ENCODE results near the gene ATP8A1. TPM values are rescaled to one million over a fixed set of nuclear protein-coding genes. Genes with fewer than 3 reads are reported as not detected.

The ATP8A1 gene
- total RNA-seq, 1 donor from 2014 or later: 14.6 TPM

DNA sequence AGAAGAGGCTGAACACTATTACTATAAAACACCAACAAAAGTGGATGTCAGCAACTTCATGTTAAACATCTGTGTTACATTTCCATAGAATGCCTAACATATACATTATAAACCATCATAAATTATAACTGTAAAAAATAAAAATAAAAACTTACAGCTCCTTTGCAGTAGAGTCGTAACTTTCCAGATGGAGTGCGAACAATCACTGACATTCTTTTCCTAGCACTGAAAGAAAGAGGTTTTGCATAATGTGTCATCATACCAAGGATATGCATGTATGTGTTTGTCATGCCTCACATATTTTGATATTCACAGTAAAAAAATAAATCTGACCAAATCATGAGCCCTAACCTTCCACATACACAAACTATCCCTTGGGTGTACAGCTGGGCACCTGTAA, 113.1 kb downstream of the ATP8A1 start:
- ATAC-seq: no peak
- no peak for DNase-seq (ENCODE audit: missing footprints)
- intact Hi-C loops (cut with DNase I): no loop called here

DNA sequence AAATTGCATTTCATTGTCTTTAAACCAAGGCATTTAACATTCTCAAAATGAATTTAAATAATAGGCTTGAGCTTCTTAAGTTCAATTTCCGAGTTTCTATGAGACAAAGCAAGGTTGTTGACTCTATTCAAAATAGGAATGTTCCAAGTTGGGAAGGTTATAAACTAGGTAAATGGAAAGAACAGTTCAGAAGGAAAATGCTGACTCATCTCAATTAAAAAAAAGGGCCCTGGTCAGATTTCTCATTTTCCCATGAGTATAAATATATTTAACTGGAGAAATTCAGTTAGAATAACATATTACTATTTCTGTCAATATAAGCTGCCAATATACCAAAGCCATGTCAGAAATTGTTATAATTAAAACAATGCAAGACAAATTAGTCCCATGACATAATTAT, 113.8 kb downstream of the ATP8A1 start:
- intact Hi-C loops (cut with DNase I): no loop called here
- no peak for ATAC-seq

DNA sequence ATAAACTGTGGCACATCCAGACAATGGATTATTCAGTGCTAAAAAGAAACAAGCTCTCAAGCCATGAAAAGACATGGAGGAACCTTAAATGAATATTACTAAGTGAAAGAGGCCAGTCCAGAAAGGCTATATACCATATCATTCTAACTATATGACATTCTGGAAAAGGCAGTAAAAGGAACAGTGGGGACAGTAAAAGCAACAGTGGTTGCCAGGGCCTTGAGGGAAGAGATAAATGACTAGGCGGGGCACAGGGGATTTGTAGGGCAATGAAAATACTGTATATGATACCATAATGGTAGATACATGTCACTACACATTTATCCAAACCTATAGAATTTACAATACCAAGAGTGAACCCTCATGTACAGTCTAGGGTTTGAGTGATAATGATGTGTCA, 115.3 kb downstream of the ATP8A1 start:
- DNase-seq (ENCODE audit: missing footprints) (no peak), ATAC-seq (no peak)
- intact Hi-C loops (cut with DNase I): no loop called here

More for the DNA sequence above, 113.8 kb downstream of the ATP8A1 start:
- no peak for DNase-seq (ENCODE audit: missing footprints)

DNA sequence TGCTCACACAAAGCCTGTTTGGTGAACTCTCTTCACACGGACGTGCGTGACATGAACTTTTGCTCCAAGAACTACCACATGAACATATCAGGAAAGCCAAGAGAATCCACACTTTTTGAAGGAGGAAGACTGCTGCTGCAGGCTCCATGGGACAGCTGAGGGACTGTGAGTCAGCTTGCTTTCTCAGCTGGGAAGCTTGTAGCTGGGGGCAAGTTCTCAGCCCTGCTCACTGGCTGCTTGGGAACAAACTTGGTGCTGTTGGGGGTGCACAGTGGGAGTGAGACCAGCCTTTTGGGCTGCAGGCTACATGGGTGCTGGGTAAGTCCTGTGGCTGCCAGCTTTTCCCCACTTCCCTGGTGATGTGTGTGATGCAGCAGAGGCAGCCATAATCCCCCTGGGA, 123.9 kb downstream of the ATP8A1 start:
- intact Hi-C loops (cut with DNase I): no loop called here
- DNase-seq (ENCODE audit: missing footprints): no peak
- no peak for ATAC-seq

DNA sequence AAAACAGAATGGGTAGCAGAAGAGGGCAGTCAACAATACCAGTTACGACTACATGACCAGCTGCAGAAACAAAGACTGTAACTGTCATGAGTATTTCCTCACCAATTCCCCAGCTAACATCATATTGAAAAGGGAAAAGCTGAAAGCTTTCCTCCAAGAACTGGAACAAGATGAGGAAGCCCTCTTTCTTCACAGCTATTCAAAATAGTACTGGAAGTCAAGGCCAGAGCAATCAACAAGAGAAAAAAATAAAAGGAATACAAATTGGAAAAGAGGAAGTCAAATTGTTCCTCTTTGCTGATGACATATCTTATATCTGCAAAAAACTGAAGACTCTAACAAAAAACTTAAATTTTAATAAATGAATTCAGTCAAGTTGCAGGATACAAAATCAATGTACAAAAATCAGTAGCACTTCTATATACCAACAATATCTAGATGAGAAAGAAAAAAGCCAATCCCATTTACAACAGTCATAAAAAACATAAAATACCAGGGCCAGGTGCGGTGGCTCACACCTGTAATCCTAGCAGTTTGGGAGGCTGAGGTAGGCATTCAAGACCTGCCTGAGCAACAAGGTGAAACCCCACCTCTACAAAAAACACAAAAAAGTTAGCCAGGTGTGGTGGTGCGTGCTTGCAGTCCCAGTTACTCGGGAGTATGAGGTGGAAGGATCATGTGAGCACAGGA, 125.4 kb downstream of the ATP8A1 start:
- DNase-seq (ENCODE audit: missing footprints): no peak
- intact Hi-C loops (cut with DNase I): no loop called here

DNA sequence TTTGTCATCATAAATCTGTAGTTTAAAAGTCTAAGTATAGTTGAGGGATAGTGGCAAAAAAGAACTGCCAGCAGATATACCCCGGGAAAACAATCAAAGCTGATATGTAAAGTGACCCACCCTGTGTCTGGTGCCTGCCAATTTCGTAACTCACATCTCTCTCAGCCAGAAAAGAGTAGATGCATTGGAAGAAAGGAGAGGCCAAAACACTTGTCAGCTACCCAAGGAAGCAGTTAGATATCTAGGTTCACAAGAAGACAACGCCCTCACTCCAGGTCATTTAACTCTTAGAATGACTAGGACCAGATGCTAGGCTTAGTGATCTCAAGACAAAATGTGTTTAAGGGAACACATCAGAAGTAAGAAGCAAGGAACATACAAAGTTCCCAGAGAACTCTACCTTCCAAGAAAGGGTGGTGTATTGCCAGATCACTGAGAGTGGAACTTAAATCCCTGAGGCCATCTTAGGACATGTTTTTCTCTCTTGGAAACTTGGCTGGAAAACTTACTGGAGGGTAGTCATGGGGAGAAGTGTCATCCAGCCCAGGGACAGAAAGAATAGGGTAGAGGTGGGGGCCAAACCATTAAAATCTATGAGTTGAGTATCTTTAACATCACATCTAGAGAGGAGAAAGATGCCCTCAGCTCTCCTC, 133.7 kb downstream of the ATP8A1 start:
- DNase-seq (ENCODE audit: missing footprints) (no peak), ATAC-seq (peak; percentile 79)
- intact Hi-C loops (cut with DNase I): no loop called here

More for the DNA sequence above, 125.4 kb downstream of the ATP8A1 start:
- ATAC-seq: no peak

DNA sequence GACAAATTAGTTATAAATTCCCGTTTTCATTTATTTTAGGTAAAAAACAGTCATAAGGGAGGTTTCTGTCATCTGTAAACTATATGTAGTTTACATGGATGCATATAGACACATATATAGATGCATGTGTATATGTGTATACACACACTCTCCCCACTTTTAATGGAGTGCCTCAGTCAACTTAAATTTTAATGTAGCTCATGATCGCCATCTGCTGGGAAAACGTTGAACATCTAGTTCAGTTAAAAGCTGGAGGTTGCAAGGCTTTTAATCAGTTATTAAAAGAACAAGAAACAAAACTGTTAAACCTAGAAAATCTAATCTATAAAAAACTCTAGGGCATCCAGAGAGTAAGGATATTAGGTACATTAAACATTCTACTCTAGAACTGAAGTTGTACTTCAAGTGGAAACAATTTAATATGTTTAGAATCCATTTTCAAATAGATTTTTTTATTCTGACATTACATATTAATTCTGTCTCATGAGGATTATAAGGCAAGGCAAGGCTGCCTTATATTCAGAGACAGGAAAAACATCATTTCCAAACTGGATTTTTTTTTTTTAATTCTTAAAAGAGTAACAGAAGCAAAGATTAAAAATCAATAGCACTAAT, 137.0 kb downstream of the ATP8A1 start:
- no peak for ATAC-seq
- intact Hi-C loops (cut with DNase I): loop anchor here (1.0 to 2.0 kb wide), 2 partner anchors 149 to 238 kb away; no protein-coding TSS in a partner anchor

DNA sequence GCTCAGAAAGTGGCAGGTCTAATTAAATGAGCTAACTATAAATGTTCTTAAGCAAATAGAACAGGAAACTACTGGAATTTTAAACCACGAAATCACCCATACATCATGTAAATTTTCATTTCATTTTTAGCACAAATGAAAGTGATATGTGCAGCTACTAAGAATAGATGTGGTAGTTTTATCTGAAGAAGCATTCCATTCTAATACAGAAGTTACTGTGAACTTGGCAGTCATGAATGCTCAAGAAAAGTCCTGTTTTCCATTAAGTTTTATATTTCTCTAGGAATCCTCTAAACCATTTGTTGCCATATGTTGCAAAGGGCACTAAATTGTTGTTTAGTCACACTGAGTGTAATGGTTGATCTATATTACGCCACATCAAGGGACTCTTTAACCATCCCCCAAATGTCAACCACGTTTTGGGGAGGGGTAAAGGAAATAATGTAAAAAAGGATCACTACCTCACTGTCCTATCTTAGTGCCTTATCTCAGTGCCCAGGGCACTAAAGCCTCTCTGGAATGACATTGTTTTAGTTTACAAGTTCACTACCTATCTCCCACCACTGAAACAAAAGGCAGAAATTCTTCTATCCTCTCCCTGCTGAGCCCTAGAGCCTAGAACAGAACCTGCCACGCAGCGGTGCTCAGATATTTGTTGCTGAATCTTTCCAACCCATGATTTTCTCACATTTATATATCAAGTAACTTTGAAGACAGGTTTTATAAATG, 141.6 kb downstream of the ATP8A1 start:
- intact Hi-C loops (cut with DNase I): no loop called here

More for the DNA sequence above, 137.0 kb downstream of the ATP8A1 start:
- DNase-seq (ENCODE audit: missing footprints): no peak

DNA sequence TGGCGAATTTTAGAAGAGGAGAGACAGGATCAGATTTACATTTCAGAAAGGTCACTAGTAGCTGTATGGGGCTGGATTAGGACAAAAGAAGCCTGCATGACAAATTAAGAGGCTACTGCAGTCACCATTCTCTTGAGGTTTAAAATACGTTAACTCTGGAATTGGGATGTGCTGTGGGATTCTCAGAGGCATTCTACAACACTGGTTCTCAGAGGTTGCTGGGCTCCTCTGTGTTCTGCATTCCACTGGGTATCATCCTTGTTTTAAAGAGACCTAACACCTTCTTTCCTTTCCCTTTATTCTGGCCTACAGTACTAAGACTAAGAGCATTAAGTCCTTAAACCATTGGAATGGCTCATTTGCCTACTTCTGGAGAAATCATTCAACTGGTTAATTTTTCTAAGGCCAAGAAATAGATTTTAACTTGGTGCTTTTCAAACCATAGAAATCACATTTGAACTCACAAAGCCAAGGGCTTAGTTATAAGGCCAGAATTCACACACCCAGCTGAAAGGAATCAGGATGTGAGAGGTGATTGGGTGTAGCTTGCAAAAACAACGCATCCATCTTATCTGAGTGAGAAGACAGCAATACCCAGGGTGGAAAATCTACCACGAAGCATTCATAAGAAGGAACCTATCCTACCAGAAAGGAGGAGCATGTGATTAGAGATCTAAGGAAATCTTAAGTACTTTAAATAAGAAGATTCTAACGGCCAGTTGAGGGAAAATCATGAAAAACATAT, 143.0 kb downstream of the ATP8A1 start:
- DNase-seq (ENCODE audit: missing footprints) (no peak), ATAC-seq (no peak)
- intact Hi-C loops (cut with DNase I): no loop called here

More for the DNA sequence above, 141.6 kb downstream of the ATP8A1 start:
- ATAC-seq: no peak
- no peak for DNase-seq (ENCODE audit: missing footprints)

DNA sequence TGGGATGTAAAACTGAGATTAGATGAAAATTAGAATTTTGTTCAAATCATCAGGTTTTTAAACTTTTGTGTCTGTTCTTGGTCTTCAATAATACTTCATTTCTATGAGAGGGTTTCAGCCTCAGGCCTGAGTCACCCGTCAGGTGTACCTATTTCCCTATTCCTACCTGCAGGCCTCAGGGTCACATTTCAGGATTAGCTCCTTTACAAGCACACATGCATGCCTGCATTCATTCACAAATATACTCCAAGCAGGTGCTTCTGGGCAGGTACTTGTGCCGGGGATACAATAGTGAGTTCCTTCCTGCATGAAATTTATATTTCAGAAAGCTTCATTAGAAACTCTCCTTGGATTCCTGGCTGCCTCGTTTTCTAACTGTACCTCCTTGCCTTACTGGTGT, 144.7 kb downstream of the ATP8A1 start:
- intact Hi-C loops (cut with DNase I): no loop called here
- DNase-seq (ENCODE audit: missing footprints) (no peak), ATAC-seq (no peak)

DNA sequence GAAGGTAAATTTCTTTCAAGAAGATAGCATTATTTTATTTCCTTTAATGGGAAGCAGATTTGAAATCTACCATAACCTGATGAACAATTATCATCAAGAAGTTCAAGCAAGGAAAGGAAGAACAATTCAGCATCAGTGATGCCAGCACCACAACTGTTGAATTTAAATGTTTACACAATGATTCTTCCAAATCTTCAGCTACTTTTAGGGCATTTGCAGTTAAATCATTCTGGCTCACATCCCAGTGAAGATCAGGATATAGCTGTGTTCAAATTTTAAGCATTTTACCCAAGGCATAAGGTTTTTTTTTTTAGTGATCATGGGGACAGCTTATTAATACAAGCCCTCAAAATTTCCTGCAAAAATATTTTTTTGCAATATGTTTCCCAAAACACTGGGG, 146.7 kb downstream of the ATP8A1 start:
- intact Hi-C loops (cut with DNase I): no loop called here
- ATAC-seq: no peak
- DNase-seq (ENCODE audit: missing footprints): no peak

DNA sequence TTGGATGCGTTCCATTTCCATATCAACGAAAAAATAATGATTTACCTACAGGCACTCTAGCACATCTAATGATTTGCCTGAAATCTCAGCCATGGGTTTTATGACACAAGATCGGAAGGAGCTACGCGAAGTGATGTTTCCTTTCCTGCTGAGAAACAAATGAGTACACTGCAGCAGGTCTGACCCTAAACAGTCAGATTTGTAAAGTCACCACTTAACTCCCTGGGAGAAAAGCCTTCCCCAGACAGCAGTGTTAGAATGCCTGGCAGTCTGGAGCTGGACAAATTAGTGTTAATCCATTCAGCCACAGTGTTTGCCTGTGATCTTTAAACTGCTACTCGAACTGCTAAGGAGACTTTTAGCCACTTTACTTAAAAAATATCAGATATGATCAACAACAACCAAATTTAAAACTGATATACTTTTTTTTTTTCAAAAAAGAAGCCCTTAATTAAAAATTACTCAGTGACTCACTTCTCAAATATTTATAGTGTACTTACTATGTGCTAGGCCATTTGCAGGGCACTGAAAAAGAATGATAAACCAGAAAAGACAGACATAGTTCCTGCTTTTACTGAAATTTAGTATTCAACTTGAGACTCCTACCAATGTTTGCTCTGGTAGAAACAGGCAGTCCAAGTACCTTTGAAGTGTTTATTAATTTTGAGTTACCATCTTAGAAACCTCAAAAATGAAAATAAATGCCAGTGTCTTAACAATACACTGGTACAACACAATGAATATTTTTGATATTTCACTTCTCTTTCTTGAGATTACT, 155.1 kb downstream of the ATP8A1 start:
- DNase-seq (ENCODE audit: missing footprints): no peak
- ATAC-seq: no peak
- intact Hi-C loops (cut with DNase I): no loop called here

DNA sequence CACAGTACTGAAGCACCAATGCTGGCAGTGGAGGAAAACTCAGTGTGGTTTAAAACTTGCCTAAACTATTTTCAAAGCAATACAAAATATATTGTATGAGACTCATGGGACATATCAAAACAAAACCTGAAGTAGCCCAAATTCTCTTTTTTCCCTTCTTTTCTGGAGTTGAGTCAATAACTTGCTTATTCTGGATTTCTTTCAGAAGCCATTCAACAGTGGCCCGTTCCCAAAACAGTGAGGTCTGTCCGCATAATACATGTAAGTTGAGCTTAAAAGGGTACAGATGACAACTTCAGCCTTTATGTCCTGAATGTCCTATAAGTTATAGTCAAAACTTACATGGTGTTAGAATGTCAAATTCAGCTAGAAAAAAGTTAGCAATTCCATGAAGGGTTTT, 158.9 kb downstream of the ATP8A1 start:
- no peak for DNase-seq (ENCODE audit: missing footprints)
- ATAC-seq: no peak
- intact Hi-C loops (cut with DNase I): no loop called here

DNA sequence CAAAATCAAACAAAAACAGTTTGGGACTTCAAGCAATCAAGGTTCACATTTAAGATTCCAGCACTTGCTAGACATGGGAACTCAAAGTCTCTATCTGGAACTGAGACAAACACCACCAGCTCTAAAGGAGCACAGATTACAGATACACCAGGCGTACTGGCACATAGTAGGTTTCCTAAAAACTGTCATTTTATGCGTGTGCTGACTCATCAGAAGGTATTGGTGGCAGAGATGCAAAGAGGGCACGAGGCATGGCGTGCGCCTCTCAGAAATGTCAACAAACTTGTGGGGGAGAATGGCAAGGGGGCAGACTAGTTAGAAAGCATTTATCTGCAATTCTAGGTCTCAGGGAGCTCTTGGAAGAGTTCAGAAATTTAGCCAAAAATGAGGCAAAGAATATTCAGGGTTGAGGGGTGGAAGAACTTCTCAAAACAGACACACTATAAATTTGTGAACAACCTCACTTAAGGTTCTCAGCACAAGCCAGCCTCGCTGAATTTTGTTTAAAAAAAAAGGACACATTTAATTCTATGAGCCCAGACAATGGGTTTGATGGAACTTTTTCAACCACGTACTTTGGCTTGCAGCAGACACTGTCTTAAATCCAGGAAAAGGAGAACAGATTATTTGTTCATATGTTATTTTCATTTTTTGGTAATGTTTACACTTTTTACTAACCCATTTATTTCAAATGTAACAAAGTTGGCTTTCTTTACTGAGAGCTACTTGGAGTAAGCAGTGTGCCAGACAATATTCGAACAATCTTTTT, 159.6 kb downstream of the ATP8A1 start:
- intact Hi-C loops (cut with DNase I): no loop called here
- no peak for ATAC-seq
- DNase-seq (ENCODE audit: missing footprints): no peak

DNA sequence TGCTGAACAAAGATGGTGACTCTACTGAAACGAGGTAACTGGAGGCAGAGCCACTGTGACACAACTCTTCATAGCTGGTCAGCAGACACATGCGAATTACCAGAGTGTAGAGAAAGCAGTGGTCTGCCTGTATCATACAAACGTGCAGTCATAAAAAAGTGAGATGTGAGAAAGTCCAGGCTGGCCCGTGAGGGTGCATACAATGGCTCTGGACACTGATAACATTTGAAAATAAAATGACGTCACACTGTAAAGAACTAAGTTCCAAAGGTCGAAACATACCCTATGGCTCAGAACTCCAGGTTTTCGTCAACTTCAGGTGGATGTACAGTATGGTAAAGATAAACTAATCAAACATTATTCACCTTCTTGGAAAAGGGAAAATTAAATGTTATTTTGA, 163.9 kb downstream of the ATP8A1 start:
- intact Hi-C loops (cut with DNase I): no loop called here
- ATAC-seq (no peak), DNase-seq (ENCODE audit: missing footprints) (no peak)

DNA sequence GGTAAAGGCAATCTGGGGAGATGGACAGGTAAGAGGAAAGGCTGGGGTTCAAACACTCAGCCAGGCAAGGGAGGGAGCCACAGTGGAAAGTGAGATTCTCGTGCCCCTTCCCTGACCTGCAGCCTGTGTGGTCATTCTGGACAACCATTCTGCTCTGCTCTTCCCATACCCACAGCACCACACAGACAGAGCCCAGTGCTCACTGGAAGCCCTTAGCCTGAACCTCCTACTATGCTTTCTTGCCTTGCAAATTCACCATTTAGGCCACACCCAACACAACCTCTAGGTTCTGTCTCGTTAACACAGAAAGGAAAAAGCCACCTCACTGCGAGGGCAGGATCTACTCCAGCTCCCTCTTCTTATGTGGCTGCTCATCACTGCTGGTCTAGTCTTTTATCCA, 166.9 kb downstream of the ATP8A1 start:
- no peak for DNase-seq (ENCODE audit: missing footprints)
- ATAC-seq: no peak
- intact Hi-C loops (cut with DNase I): no loop called here

DNA sequence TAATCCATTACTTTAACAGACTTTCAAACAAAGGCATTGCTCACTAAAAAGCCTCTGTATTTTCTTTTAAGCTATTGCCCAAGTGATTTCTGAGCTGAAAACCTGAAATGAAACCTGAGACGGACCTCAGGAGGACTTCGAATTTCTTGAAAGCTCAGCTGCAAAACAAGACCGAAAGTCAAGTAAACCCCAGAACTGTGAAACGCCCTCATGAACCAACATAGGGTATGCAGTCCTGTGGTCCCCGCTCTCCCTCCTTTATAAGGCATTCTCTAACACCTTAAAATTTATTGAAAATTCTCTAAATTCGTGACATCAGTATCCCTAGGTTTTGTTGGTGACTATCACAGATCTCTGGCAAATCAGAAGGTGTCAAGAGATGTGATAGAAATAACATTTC, 167.8 kb downstream of the ATP8A1 start:
- DNase-seq (ENCODE audit: missing footprints): no peak
- intact Hi-C loops (cut with DNase I): no loop called here
- ATAC-seq: no peak

Measured in Right ventricle myocardium inferior (tissue), 1 donor.